Fibroblast of lung (primary cell): Measurements from ENCODE around the gene CALD1. TPM values are rescaled to one million over a fixed set of nuclear protein-coding genes. Genes with fewer than 3 reads are reported as not detected.

Experiments used
- DNase-seq, 2 donors: peaks; one replicate each; pipeline versions ENCODE4 v3.0.0 to v3.0.0-alpha.2; 2010; ENCODE audit warnings: low read depth in 2 of 2
- H2AFZ ChIP-seq: 2 replicates; pipeline ENCODE4 v1.5.1; 2012; ENCODE audit warnings: low read length, control low read depth, inconsistent platforms
- H3K27ac ChIP-seq: 2 replicates; pipeline ENCODE4 v1.5.1; 2011; ENCODE audit warnings: low read length, control low read depth; ENCODE audit not compliant: insufficient read depth
- H3K27me3 ChIP-seq: 2 replicates; pipeline ENCODE4 v1.5.1; 2011; ENCODE audit warnings: mild to moderate bottlenecking, low read length; ENCODE audit not compliant: control insufficient read depth, insufficient read depth
- H3K36me3 ChIP-seq: 2 replicates; pipeline ENCODE4 v1.5.1; 2011; ENCODE audit warnings: low read length; ENCODE audit not compliant: control insufficient read depth, insufficient read depth
- H3K4me1 ChIP-seq: 2 replicates; pipeline ENCODE4 v1.5.1; 2011; ENCODE audit warnings: low read length; ENCODE audit not compliant: control insufficient read depth, insufficient read depth; ENCODE audit errors: extremely low read depth
- H3K4me2 ChIP-seq: 2 replicates; pipeline ENCODE4 v1.5.1; 2011; ENCODE audit warnings: low read length, control low read depth; ENCODE audit not compliant: insufficient read depth; ENCODE audit errors: extremely low read depth
- H3K4me3 ChIP-seq, 4 experiments: fragments of 200-600 bp in 1 of 4; sonication (generic) in 1 of 4; replicated peaks in 1 of 4; 2 replicates each; pipeline ENCODE4 v1.5.1; 2011 to 2016; ENCODE audit warnings: low read length in 4 of 4, low read depth in 3 of 4, mild to moderate bottlenecking in 3 of 4, control low read depth in 2 of 4, inconsistent platforms in 1 of 4, mixed read lengths in 1 of 4; ENCODE audit not compliant: insufficient read depth in 1 of 4; ENCODE audit errors: control extremely low read depth in 1 of 4
- H3K79me2 ChIP-seq: 2 replicates; pipeline ENCODE4 v1.5.1; 2012; ENCODE audit warnings: mild to moderate bottlenecking, low read length, inconsistent platforms; ENCODE audit not compliant: control insufficient read depth, insufficient read depth
- H3K9ac ChIP-seq: 2 replicates; pipeline ENCODE4 v1.5.1; 2011; ENCODE audit warnings: mild to moderate bottlenecking, low read length, control low read depth; ENCODE audit not compliant: insufficient read depth
- H3K9me3 ChIP-seq: 2 replicates; pipeline ENCODE4 v1.5.1; 2012; ENCODE audit warnings: low read depth, low read length; ENCODE audit not compliant: control insufficient read depth, insufficient read depth
- H4K20me1 ChIP-seq: 2 replicates; pipeline ENCODE4 v1.5.1; 2011; ENCODE audit warnings: low read length; ENCODE audit not compliant: control insufficient read depth, insufficient read depth; ENCODE audit errors: extremely low read depth
- CTCF ChIP-seq, 2 donors: IDR thresholded peaks in 1 of 2; conservative IDR thresholded peaks in 1 of 2; 1 replicate in 1 of 2; 2 replicates in 1 of 2; pipeline ENCODE4 v1.5.1; 2011 to 2012; ENCODE audit warnings: low read length in 2 of 2, control low read depth in 1 of 2, inconsistent platforms in 1 of 2, low read depth in 1 of 2, mild to moderate bottlenecking in 1 of 2
- EZH2 ChIP-seq: IDR thresholded peaks from 2 replicates; pipeline ENCODE4 v1.5.1; 2012; ENCODE audit warnings: low read length, control low read depth, mild to moderate bottlenecking; ENCODE audit errors: missing control alignments
- polyA plus RNA-seq, 2 donors: library from polyadenylated mRNA; depleted of rRNA in 1 of 2; stranded (reverse) in 1 of 2; unstranded in 1 of 2; fragments of >200 nt; gene quantifications; 2 replicates each; pipeline ENCODE4 v1.2.1, GENCODE V29; 2011 to 2012; ENCODE audit warnings: missing spikeins in 1 of 2
- total RNA-seq: library from RNA; depleted of rRNA; stranded (reverse); fragments of >200 nt; gene quantifications from 2 replicates; pipeline ENCODE4 v1.2.1, GENCODE V29; 2014

CALD1 gene
- total and polyA plus RNA-seq, 2 donors (not counting 1 experiment from before 2014, with no cell fraction given), result 343 to 1,187 TPM

- H3K4me1 ChIP-seq, result peaks cover 26% of the 10 kb centered on the region
- peak in 1 of 2 donors; percentile 60 for DNase-seq
- no peak overlapping the region for H3K4me2 ChIP-seq
- no peaks in the 10 kb centered on the region for H4K20me1 ChIP-seq
- peak overlapping the region; percentile 49 for H3K27ac ChIP-seq
- no peak overlapping the region for H3K4me3 ChIP-seq
- no peaks in the 10 kb centered on the region for H3K36me3 ChIP-seq
- H3K9me3 ChIP-seq, result no peaks in the 10 kb centered on the region
- no peak for TF ChIP-seq EZH2
- no peaks in the 10 kb centered on the region for H3K27me3 ChIP-seq
- H2AFZ ChIP-seq, result no peak overlapping the region
- H3K9ac ChIP-seq, result peak overlapping the region; percentile 1
- H3K79me2 ChIP-seq, result peaks cover 62% of the 10 kb centered on the region
Observed at GRCh38 chr7:134831862-134832261, 52.4 kb downstream of the CALD1 start.

GRCh38 chr7:134832367-134832766 lies 52.9 kb downstream of the CALD1 start:
- Histone ChIP-seq H3K9me3 (no peaks in the 10 kb centered on the region), H3K27me3 (no peaks in the 10 kb centered on the region), H4K20me1 (no peaks in the 10 kb centered on the region), H3K9ac (peak overlapping the region; percentile 1), H3K4me1 (peaks cover 24% of the 10 kb centered on the region), H3K79me2 (peaks cover 60% of the 10 kb centered on the region), H3K4me3 (no peak overlapping the region), H3K27ac (peak overlapping the region; percentile 49), H2AFZ (no peak overlapping the region), H3K36me3 (no peaks in the 10 kb centered on the region), H3K4me2 (no peak overlapping the region)
- TF ChIP-seq CTCF (conservative IDR thresholded peaks at IDR 0.05 in 1 of 2, IDR thresholded peaks at IDR 0.05 in 1 of 2; ENCODE audit: low read depth in 1 of 2, low read length in 2 of 2), result no peak
- no peak for TF ChIP-seq EZH2
- no peak for DNase-seq

- H3K27me3 ChIP-seq, result no peaks in the 10 kb centered on the region
- no peak for TF ChIP-seq EZH2
- TF ChIP-seq CTCF (conservative IDR thresholded peaks at IDR 0.05 in 1 of 2, IDR thresholded peaks at IDR 0.05 in 1 of 2; ENCODE audit: low read depth in 1 of 2, low read length in 2 of 2), result no peak
- no peaks in the 10 kb centered on the region for H4K20me1 ChIP-seq
- H3K36me3 ChIP-seq, result no peaks in the 10 kb centered on the region
- peak; percentile 58 to 85 for DNase-seq
- peaks cover 18% of the 10 kb centered on the region for H3K4me1 ChIP-seq
- no peak overlapping the region for H3K4me3 ChIP-seq
- H3K9ac ChIP-seq, result peak overlapping the region; percentile 65
- peaks cover 61% of the 10 kb centered on the region for H3K79me2 ChIP-seq
- no peak overlapping the region for H3K4me2 ChIP-seq
- peak overlapping the region; percentile 86 for H3K27ac ChIP-seq
- H2AFZ ChIP-seq, result no peak overlapping the region
- no peaks in the 10 kb centered on the region for H3K9me3 ChIP-seq
Observed at GRCh38 chr7:134834689-134835462, 55.4 kb downstream of the CALD1 start.
